Posterior vena cava (tissue), 2 donors: ENCODE data around the gene CERK. TPM values are rescaled to one million over a fixed set of nuclear protein-coding genes. Genes with fewer than 3 reads are reported as not detected.
"Not testable (repeated sequence)": the region's sequence is repeated elsewhere in the genome, so short reads cannot be mapped to it uniquely, and the experiment has no call there.

Experiments used
- DNase-seq: peaks from one replicate; pipeline ENCODE4 v3.0.0-alpha.2; 2020; ENCODE audit warnings: low spot score
- intact Hi-C, 2 donors: fragments of 100-400 bp; cut with DNase I; formaldehyde crosslinking; loops; one replicate each; pipeline versions ENCODE4 v1.14.1 to v1.14.2; 2022 to 2023
- total RNA-seq, 2 donors: library from RNA; stranded (reverse); fragmentation: NEBNext Ultra II Directional; extraction: Animal tissue kit (Norgen Biotek cat#: 25700); gene quantifications; one replicate each; pipeline ENCODE4 v1.2.1, GENCODE V29; 2021
- donor health status: DM: yes; HTN: yes; CAD: no.
- donor health status: DM: yes; HTN: yes; CAD: no.

Gene CERK
- total RNA-seq, 2 donors from 2014 or later, result 25.4 to 36.4 TPM

DNA sequence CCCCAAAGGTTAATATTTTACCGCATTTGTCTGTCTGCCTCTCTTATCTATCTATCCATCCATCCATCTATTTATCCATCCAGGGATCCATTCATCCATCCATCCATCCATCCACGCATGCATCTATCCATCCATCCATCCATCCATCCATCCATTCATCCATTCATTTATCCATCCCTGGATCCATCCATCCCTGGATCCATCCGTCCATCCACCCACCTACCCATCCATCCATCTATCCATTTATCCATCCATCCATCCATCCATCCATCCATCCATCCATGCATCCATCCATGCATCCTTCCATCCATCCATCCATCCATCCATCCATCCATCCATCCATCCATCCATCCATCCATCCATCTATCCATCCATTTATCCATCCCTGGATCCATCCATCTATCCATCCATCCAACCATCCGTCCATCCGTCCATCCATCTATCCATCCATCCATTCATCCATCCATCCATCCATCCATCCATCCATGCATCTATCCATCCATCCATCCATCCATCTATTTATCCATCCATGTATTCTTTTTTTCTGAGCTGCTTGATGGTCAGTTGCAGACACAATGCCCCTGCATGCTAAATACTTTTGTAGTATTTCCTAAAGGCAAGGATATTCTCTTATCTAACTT lies 95.1 kb downstream of the CERK start:
- DNase-seq, intact Hi-C loops: not testable (repeated sequence)

DNA sequence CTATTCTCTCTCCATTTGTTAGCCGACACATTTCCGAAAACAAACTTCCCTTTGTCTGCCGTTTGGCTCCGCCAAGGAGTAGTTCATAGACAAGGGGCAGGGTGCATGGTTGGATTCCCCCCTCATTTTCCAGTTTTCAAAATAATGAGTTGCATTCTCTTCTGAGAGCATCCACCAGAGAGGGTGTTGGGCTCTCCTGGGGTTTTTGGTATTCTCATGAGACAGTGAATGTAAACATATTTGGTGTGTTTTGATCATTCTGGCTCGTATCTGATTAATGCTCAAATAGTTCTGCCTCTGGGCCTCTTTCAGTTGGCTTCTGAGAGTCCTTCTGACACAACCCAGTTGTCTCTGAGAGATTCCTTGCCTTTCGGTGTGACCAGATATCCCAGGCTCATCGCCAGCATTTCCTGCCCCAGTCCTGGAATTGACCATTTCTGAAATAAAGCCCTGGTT lies 96.2 kb downstream of the CERK start:
- intact Hi-C loops, result no loop called here
- DNase-seq, result no peak

DNA sequence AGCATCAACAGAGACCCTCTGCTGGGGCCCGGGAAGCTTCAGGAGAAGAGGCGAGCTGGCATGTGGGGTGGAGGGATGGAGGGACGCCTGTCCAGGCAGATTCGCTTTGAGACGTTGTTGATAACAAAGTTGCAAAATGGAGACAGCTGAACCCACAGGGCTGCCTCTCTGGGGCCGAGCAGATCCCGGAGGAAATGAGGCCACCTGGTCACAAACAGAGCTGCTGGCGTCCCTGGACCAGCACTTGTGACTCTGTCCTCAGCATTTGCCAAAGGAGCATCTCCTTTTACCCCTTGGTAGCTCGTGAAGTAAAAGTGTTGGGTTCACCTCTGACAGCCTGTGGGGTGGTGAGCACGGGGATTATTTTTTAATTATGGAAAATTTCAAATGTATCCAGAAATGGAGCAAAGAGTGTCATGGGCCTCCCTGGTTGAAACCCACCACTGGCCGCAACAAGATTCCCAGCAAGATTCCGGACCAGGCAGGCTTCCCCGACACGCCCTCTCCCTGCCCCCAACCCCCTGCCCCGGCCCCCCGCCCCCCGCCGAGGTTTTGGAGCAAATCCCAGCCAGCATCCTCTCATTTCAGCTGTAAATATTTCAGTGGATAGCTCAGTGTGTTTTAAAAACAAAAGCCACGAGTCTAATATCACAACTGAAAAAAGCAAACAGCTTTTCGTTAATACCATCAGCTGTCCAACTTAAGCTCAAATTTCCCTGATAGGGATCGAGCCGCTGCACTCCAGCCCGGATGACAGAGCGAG lies 97.6 kb downstream of the CERK start:
- no peak for DNase-seq
- intact Hi-C loops, result no loop called here

DNA sequence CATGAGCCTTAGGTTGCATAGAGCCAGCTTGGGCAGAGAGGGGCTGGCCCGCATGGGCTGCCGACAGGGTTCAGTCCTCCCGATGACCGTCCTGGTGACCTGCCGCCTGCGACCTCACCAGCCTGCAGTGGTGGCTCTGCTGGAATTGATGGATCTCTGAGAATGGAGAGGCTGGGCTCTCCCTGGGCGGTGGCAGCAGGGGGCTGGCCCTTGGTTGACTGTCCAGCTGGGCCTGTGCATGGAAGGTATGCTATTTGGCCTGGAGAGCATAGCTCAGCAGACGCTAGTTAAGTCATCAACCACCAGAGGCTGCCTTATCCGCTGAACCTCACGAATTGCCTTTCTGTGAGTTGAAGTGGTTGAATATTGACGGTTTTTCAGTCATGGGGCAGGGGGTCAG lies 98.2 kb downstream of the CERK start:
- intact Hi-C loops, result no loop called here
- no peak for DNase-seq

DNA sequence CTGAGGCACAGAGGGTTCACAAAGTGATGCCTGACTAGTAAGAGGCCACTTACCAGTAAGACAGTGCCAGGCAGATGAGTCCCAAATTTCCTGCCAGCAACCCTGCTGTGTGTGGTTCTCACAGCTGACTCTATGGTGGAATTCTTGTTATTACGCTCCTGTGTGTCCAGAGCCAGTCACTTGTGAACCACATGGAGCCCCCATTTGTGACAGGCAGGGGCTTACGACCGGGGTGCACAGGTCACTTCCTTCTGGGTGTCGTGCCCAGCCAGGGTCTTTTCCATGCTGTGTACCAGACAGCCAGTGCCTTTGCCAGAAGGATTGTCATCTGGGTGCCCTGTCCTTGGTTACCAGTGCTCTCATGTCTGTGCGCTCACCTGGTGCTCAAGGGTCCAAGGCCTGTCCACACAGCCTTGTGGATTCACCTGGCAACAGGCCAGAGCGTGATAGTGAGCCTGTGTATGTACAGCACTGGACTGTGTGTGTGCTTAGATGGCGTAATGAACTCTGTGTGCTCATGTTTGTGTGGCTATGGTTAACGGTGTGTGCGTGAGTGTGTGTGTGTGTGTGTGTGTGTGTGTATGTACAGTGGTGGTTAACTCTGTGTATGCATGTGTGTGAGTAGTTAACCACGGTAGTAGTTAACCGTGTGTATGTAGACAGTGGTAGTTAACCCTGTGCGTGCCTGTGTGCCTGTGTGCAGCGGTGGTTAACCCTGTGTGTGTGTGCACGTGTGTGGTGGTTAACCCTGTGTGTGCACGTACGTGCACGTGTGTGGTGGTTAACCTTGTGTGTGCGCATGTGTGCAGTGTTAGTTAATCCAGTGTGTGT lies 99.2 kb downstream of the CERK start:
- intact Hi-C loops, result no loop called here
- DNase-seq, result no peak

DNA sequence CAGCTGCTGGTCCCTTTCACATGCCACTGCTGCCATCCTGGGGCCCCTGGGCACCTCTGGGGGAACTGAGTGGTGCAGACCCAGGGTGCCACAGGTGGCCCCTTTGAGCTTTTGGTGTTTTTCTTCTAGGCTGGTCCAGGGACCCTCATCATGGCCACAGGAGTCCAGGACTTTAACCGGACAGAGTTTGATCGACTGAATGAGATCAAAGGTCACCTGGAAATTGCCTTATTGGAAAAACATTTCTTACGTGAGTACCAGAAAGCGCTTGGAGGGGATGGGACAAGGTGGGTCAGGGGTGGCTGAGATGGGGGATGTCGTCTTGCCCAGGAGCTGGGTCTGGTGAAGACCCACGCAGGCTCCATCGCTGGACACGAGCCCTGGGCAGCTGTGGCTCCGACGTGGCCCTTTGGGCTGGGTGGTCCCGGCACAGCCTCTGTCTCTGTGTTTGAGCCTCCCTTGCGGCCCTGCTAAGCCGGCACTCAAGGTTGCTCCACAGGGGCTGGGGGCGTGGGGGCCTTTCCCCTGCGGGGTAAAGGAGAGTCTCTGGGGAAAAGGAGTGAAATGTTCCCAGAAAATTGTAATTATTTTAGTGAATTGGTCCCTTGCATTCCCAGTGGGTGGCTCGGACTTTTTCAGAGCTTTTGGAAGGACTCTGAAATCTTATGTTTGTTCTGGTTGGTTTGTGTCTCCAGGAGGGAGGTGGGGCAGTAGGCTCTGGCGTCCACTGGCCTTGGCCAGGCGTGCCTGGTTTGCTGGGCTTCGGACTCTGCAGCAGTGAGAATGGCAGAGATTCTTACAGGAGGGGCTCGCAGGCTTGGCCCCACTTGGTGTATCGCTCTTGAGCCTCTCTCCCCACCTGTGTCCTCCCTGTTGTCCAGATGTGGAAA lies 100.1 kb downstream of the CERK start:
- intact Hi-C loops, result no loop called here
- no peak for DNase-seq

DNA sequence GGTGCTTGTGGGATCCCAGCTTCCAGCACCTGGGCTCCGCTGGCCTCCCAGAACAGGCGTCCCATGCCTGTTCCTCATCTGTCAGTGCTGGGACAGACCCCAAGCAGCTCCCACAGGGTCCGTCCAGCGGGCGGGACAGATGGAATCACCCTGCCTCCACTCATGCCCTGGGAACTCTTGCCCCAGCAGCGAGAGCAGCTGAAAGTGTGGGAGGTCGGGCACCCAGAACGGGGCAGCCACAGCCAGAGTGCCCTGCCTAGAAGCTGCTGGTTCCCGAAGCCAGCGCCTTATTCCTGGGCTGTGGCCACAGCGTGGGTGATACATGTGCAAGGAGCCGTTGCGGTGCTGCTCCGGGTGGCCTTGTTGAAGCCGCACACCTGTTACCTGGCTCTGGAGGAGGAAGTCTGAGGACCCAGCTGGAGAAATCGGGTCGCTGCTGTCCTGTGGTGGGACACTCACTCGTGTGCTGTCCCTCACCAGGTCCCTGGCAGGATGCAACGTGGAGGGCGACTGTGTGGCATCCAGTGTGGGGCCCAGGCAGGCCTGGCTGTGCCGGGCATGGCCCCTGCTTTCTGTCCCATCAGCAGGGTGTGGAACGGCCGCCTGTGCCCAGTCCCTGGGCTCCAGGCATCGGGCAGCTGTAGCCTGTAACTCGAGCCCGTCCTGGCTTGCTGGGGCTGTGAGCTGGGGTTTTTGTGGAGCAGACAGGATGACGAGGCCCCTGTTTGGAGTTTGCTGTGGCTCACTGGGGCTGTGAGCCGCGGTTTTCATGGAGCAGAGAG lies 101.6 kb downstream of the CERK start:
- DNase-seq, result no peak

DNA sequence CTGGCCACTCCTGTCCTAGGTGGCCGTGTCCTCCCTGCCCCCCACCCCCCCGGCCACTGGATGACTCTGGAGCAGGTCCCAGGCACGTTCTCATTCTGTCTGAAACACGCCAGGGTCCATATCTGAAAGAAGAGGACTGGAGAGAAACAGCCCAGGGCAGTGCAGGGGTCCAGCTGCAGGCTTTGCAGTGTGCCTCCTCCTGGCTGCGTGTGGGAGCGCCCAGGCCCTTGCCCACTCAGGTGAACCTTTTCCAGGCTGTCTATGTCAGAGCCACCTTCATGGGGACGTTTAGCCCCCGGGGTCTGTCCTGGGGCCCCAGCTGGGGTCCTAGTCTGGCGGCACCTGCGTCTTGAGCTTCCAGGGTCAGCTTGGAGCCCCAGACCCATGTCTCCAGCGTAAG lies 102.3 kb downstream of the CERK start:
- intact Hi-C loops, result no loop called here

More for the DNA sequence above, 101.6 kb downstream of the CERK start:
- intact Hi-C loops, result no loop called here

DNA sequence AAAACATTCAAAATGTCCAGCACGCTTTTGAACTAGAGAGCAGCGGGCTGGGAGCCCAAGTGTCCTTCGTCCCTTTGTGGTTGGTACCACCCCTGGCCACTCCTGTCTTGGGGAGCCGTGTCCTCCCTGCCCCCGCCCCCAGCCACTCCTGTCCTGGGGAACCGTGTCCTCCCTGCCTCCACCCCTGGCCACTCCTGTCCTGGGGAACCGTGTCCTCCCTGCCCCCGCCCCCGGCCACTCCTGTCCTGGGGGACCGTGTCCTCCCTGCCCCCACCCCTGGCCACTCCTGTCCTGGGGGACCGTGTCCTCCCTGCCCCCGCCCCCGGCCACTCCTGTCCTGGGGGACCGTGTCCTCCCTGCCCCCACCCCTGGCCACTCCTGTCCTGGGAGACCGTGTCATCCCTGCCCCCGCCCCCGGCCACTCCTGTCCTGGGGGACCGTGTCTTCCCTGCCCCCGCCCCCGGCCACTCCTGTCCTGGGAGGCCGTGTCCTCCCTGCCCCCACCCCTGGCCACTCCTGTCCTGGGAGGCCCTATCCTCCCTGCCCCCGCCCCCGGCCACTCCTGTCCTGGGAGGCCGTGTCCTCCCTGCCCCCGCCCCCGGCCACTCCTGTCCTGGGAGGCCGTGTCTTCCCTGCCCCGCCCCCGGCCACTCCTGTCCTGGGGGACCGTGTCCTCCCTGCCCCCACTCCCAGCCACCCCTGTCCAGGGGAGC lies 102.9 kb downstream of the CERK start:
- DNase-seq, intact Hi-C loops: not testable (repeated sequence)

More for the DNA sequence above, 102.3 kb downstream of the CERK start:
- no peak for DNase-seq

Other genes with a start within 250 kb of the CERK start
- gene CELSR1, start 200.6 kb downstream of the CERK start, total RNA-seq, result 1 to 10 TPM; 2.6 to 2.8 TPM
- gene GRAMD4, start 117.9 kb downstream of the CERK start, total RNA-seq, result 10 to 100 TPM; 15.9 to 18.6 TPM
- 10 to 100 TPM; 19.3 to 21.7 TPM for gene TBC1D22A, start 24.4 kb upstream of the CERK start, total RNA-seq